ENCODE results near the gene UNC13D. TPM values are rescaled to one million over a fixed set of nuclear protein-coding genes. Genes with fewer than 3 reads are reported as not detected.
"Not testable (repeated sequence)": the region's sequence is repeated elsewhere in the genome, so short reads cannot be mapped to it uniquely, and the experiment has no call there.

Gene UNC13D
- total RNA-seq, 4 donors from 2014 or later, result 3.0 to 48.3 (median 16.2) TPM

GRCh38 chr17:75864448-75864871, 20.3 kb upstream of the UNC13D start:
- H3K36me3 ChIP-seq, result no peaks in the 10 kb centered on the region
- TF ChIP-seq, protein P1, sequence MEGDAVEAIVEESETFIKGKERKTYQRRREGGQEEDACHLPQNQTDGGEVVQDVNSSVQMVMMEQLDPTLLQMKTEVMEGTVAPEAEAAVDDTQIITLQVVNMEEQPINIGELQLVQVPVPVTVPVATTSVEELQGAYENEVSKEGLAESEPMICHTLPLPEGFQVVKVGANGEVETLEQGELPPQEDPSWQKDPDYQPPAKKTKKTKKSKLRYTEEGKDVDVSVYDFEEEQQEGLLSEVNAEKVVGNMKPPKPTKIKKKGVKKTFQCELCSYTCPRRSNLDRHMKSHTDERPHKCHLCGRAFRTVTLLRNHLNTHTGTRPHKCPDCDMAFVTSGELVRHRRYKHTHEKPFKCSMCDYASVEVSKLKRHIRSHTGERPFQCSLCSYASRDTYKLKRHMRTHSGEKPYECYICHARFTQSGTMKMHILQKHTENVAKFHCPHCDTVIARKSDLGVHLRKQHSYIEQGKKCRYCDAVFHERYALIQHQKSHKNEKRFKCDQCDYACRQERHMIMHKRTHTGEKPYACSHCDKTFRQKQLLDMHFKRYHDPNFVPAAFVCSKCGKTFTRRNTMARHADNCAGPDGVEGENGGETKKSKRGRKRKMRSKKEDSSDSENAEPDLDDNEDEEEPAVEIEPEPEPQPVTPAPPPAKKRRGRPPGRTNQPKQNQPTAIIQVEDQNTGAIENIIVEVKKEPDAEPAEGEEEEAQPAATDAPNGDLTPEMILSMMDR (IDR thresholded peaks at IDR 0.05), result no peak
- TF ChIP-seq POLR2AphosphoS5 (IDR thresholded peaks at IDR 0.05), result peak; percentile 61 to 84 (median 82)
- H3K4me1 ChIP-seq, result peaks cover 4 to 23% (median 19%) of the 10 kb centered on the region in 4 donors
- WGBS, 2 donors (ENCODE audit: low coverage in 1 of 2), result 50 to 80% methylated on average over 1 to 8 of the region's 8 CpGs
- H3K9me3 ChIP-seq, result no peaks in the 10 kb centered on the region
- in situ Hi-C loops (cut with MboI; ENCODE audit: low pct_ligation_motif_present in 1 of 4, low pct_unique_long_range_greater_than_20kb in 1 of 4, low sequenced_read_pairs in 3 of 4), result no loop called here
- no peak overlapping the region for H3K4me3 ChIP-seq
- H3K27ac ChIP-seq, result peak overlapping the region; percentile 51 to 84 (median 78)
- intact Hi-C loops (cut with DNase I; ENCODE audit: low total_unique reads), result no loop called here
- DNase-seq, result peak; percentile 75
- no peaks in the 10 kb centered on the region for H3K27me3 ChIP-seq

DNA sequence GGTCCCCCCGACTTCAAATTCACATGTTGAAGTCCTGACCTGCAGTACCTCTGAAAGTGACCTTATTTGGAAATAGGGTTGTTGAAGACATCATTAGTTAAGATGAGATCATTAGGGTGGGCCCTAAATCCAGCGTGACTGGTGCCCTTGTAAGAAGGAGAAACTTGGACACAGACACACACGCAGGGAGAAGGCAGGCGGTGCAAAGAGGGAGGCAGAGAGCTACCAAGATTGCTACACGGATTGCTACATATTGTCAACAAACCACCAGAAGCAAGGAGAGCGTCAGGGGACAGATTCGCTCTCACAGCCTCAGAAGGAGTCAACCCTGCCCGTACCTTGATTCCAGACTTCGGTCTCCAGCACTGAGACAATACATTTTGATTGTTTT, 17.7 kb upstream of the UNC13D start:
- Histone ChIP-seq H3K36me3 (no peaks in the 10 kb centered on the region), H3K4me3 (no peak overlapping the region), H3K27ac (peak overlapping the region; percentile 31 to 59 (median 38)), H3K27me3 (no peaks in the 10 kb centered on the region), H3K9me3 (no peaks in the 10 kb centered on the region), H3K4me1 (peaks cover 0 to 29% (median 10%) of the 10 kb centered on the region in 4 donors)
- 67 to 69% methylated on average over 1 to 9 of the region's 9 CpGs for WGBS, 2 donors (ENCODE audit: low coverage in 1 of 2)
- no peak for DNase-seq
- intact Hi-C loops (cut with DNase I; ENCODE audit: low total_unique reads) (no loop called here), in situ Hi-C loops (cut with MboI; ENCODE audit: low pct_ligation_motif_present in 1 of 4, low pct_unique_long_range_greater_than_20kb in 1 of 4, low sequenced_read_pairs in 3 of 4) (no loop called here)
- TF ChIP-seq POLR2A (IDR thresholded peaks at IDR 0.05) (no peak), POLR2AphosphoS5 (IDR thresholded peaks at IDR 0.05) (peak; percentile 10 to 23 (median 22))

- in situ Hi-C loops (cut with MboI; ENCODE audit: low pct_ligation_motif_present in 1 of 4, low pct_unique_long_range_greater_than_20kb in 1 of 4, low sequenced_read_pairs in 3 of 4); H3K4me3 ChIP-seq; H3K27me3 ChIP-seq; DNase-seq; H3K9me3 ChIP-seq; H3K36me3 ChIP-seq: not testable (repeated sequence)
- Histone ChIP-seq H3K4me1 (peaks cover 4 to 27% (median 15%) of the 10 kb centered on the region in 4 donors), H3K27ac (peak overlapping the region; percentile 47 to 70 (median 60))
- intact Hi-C loops (cut with DNase I; ENCODE audit: low total_unique reads), result loop anchor here (10.0 kb wide), 1 partner anchor 75 kb away; the partner anchor contains the start of gene UNK
- WGBS, 2 donors (ENCODE audit: low coverage in 1 of 2), result 81 to 89% methylated on average over 10 of the region's 10 CpGs
Measured at GRCh38 chr17:75859358-75859757, 15.2 kb upstream of the UNC13D start.

GRCh38 chr17:75856062-75856756, 12.0 kb upstream of the UNC13D start:
- no peak for TF ChIP-seq EP300 (IDR thresholded peaks at IDR 0.05; ENCODE audit: low read depth)
- TF ChIP-seq, protein P1 (IDR thresholded peaks at IDR 0.05), result no peak
- no peak for TF ChIP-seq POLR2A (IDR thresholded peaks at IDR 0.05)
- no peak for TF ChIP-seq POLR2AphosphoS5 (IDR thresholded peaks at IDR 0.05)
- Histone ChIP-seq H3K27ac (peak overlapping the region; percentile 94 to 100 (median 96)), H3K9me3 (no peaks in the 10 kb centered on the region), H3K4me3 (peak overlapping the region; percentile 69 to 99 (median 87)), H3K4me1 (peaks cover 12 to 43% (median 22%) of the 10 kb centered on the region in 4 donors), H3K27me3 (no peaks in the 10 kb centered on the region), H3K36me3 (peaks cover 0 to 6% (median 2%) of the 10 kb centered on the region in 4 donors)
- intact Hi-C loops (cut with DNase I; ENCODE audit: low total_unique reads), result loop anchor here (10.0 kb wide), 1 partner anchor 71 kb away; the partner anchor contains the start of gene UNK
- in situ Hi-C loops (cut with MboI; ENCODE audit: low pct_ligation_motif_present in 1 of 4, low pct_unique_long_range_greater_than_20kb in 1 of 4, low sequenced_read_pairs in 3 of 4), result no loop called here
- 0 to 2% methylated on average over 2 to 14 of the region's 24 CpGs for WGBS, 2 donors (ENCODE audit: low coverage in 1 of 2)
- peak; percentile 51 for DNase-seq

- Histone ChIP-seq H3K36me3 (peaks cover 0 to 13% (median 5%) of the 10 kb centered on the region in 4 donors), H3K27ac (peak within 1 kb of the TSS; percentile 94 to 100 (median 96)), H3K9me3 (no peaks in the 10 kb centered on the region), H3K27me3 (no peaks in the 10 kb centered on the region), H3K4me1 (peaks cover 12 to 43% (median 22%) of the 10 kb centered on the region in 4 donors), H3K4me3 (peak within 1 kb of the TSS; percentile 69 to 99 (median 87))
- intact Hi-C loops (cut with DNase I; ENCODE audit: low total_unique reads) (loop anchor here (10.0 kb wide), 1 partner anchor 71 kb away; the partner anchor contains the start of gene UNK), in situ Hi-C loops (cut with MboI; ENCODE audit: low pct_ligation_motif_present in 1 of 4, low pct_unique_long_range_greater_than_20kb in 1 of 4, low sequenced_read_pairs in 3 of 4) (no loop called here)
- WGBS, 2 donors (ENCODE audit: low coverage in 1 of 2), result 0% methylated on average over 1 to 52 of the region's 58 CpGs
- TF ChIP-seq POLR2AphosphoS5 (IDR thresholded peaks at IDR 0.05), result peak; percentile 99
- TF ChIP-seq, protein P1 (IDR thresholded peaks at IDR 0.05), result peak in 4 of 5 experiments; percentile 23 to 50 (median 37)
- TF ChIP-seq POLR2A (IDR thresholded peaks at IDR 0.05), result peak; percentile 99
- no peak for TF ChIP-seq EP300 (IDR thresholded peaks at IDR 0.05; ENCODE audit: low read depth)
- peak; percentile 98 for DNase-seq
Measured at GRCh38 chr17:75855310-75856061, 11.3 kb upstream of the UNC13D start, which contains the start of gene WBP2. Gene WBP2, minus strand, starts transcription at chr17:75855335. Its CDS starts 38 bp downstream, at chr17:75855297.

All from transverse colon (tissue), 4 donors.